HepG2 (cell line): ENCODE measurements around the gene NDUFB10. TPM values are rescaled to one million over a fixed set of nuclear protein-coding genes. Genes with fewer than 3 reads are reported as not detected.

ENCODE experiments used
- CTCF ChIP-seq: sonication (generic); formaldehyde crosslinking; IDR thresholded peaks from 2 replicates; pipeline ENCODE4 v1.5.0; 2020; ENCODE audit warnings: mild to moderate bottlenecking, missing genetic modification reagents, moderate library complexity
- EEA1 ChIP-seq: sonication (generic); formaldehyde crosslinking; IDR thresholded peaks from 2 replicates; pipeline ENCODE4 v1.5.1; 2020; ENCODE audit warnings: mild to moderate bottlenecking, missing genetic modification reagents, borderline replicate concordance
- ERF ChIP-seq: IDR thresholded peaks from 2 replicates; pipeline ENCODE4 v1.6.1; 2018; ENCODE audit warnings: missing biosample characterization, missing genetic modification reagents
- IRX3 ChIP-seq: sonication (generic); formaldehyde crosslinking; IDR thresholded peaks from 2 replicates; pipeline ENCODE4 v1.8.1; 2023; ENCODE audit warnings: mild to moderate bottlenecking, low read depth, missing genetic modification reagents, borderline replicate concordance
- KLF13 ChIP-seq: sonication (generic); formaldehyde crosslinking; IDR thresholded peaks from 2 replicates; pipeline ENCODE4 v1.4.0; 2020; ENCODE audit warnings: mild to moderate bottlenecking, missing genetic modification reagents
- MZF1 ChIP-seq: sonication (generic); formaldehyde crosslinking; IDR thresholded peaks from 2 replicates; pipeline ENCODE4 v1.8.1; 2023; ENCODE audit warnings: mild to moderate bottlenecking, missing genetic modification reagents, borderline replicate concordance
- NKX3-1 ChIP-seq: sonication (generic); formaldehyde crosslinking; IDR thresholded peaks from 2 replicates; pipeline ENCODE4 v1.5.0; 2020; ENCODE audit warnings: missing genetic modification reagents
- PRDM4 ChIP-seq: sonication (generic); formaldehyde crosslinking; IDR thresholded peaks from 2 replicates; pipeline ENCODE4 v1.9.0; 2021; ENCODE audit warnings: missing genetic modification reagents, borderline replicate concordance
- REL ChIP-seq: sonication (generic); formaldehyde crosslinking; conservative IDR thresholded peaks from 2 replicates; pipeline ENCODE4 v1.8.0; 2022; ENCODE audit warnings: mild to moderate bottlenecking, missing genetic modification reagents, moderate library complexity
- SATB2 ChIP-seq: sonication (generic); formaldehyde crosslinking; IDR thresholded peaks from 2 replicates; pipeline ENCODE4 v1.5.0; 2020; ENCODE audit warnings: missing genetic modification reagents
- ZHX2 ChIP-seq, 2 experiments: sonication (generic) in 1 of 2; formaldehyde crosslinking in 1 of 2; IDR thresholded peaks; 2 replicates each; pipeline versions ENCODE4 v1.6.1 to v1.9.0; 2014 to 2022; ENCODE audit warnings: antibody characterized with exemption in 1 of 2, borderline replicate concordance in 1 of 2, inconsistent platforms in 1 of 2, low read depth in 1 of 2, missing genetic modification reagents in 1 of 2
- ZMAT3 ChIP-seq: sonication (generic); formaldehyde crosslinking; conservative IDR thresholded peaks from 2 replicates; pipeline ENCODE4 v1.7.0; 2021; ENCODE audit warnings: missing genetic modification reagents
- ZMYM2 ChIP-seq: sonication (generic); formaldehyde crosslinking; IDR thresholded peaks from 2 replicates; pipeline ENCODE4 v1.8.0; 2022; ENCODE audit warnings: mild to moderate bottlenecking, missing genetic modification reagents
- ZNF138 ChIP-seq: sonication (generic); formaldehyde crosslinking; IDR thresholded peaks from 2 replicates; pipeline ENCODE4 v1.5.0; 2020; ENCODE audit warnings: mild to moderate bottlenecking, low read depth, missing genetic modification reagents
- ZNF274 ChIP-seq: sonication (generic); formaldehyde crosslinking; IDR thresholded peaks from 2 replicates; pipeline ENCODE4 v1.5.1; 2020; ENCODE audit warnings: mild to moderate bottlenecking, missing genetic modification reagents
- ZNF766 ChIP-seq: sonication (generic); formaldehyde crosslinking; IDR thresholded peaks from 2 replicates; pipeline ENCODE4 v1.5.0; 2020; ENCODE audit warnings: missing genetic modification reagents, borderline replicate concordance
- ZNF773 ChIP-seq: sonication (generic); formaldehyde crosslinking; IDR thresholded peaks from 2 replicates; pipeline ENCODE4 v1.4.0; 2020; ENCODE audit warnings: missing genetic modification reagents, borderline replicate concordance
- polyA plus RNA-seq, 8 experiments: library from polyadenylated mRNA; depleted of rRNA in 3 of 8; stranded (reverse) in 7 of 8; unstranded in 1 of 8; fragments of >200 nt; fragmentation: Illumina TruSeq in 4 of 8; extraction: Trizol in 4 of 8; gene quantifications; 2 replicates each; pipeline versions ENCODE4 v1.2.1 to v1.2.3, GENCODE V29; 2011 to 2016; ENCODE audit warnings: low read depth in 4 of 8, missing spikeins in 1 of 8, mixed read lengths in 1 of 8; ENCODE audit not compliant: insufficient read depth in 1 of 8
- total RNA-seq, 5 experiments: library from RNA; depleted of rRNA; stranded (reverse); fragments of >200 nt; fragmentation: Illumina TruSeq; extraction: Trizol; gene quantifications; 2 replicates each; pipeline ENCODE4 v1.2.3, GENCODE V29; 2016; ENCODE audit warnings: low read depth in 1 of 5

The NDUFB10 gene
- total and polyA plus RNA-seq, 2 of the 13 experiments (the other 11 are each of a cell fraction or from before 2014, with no cell fraction given), result 68.6 to 157 TPM

DNA sequence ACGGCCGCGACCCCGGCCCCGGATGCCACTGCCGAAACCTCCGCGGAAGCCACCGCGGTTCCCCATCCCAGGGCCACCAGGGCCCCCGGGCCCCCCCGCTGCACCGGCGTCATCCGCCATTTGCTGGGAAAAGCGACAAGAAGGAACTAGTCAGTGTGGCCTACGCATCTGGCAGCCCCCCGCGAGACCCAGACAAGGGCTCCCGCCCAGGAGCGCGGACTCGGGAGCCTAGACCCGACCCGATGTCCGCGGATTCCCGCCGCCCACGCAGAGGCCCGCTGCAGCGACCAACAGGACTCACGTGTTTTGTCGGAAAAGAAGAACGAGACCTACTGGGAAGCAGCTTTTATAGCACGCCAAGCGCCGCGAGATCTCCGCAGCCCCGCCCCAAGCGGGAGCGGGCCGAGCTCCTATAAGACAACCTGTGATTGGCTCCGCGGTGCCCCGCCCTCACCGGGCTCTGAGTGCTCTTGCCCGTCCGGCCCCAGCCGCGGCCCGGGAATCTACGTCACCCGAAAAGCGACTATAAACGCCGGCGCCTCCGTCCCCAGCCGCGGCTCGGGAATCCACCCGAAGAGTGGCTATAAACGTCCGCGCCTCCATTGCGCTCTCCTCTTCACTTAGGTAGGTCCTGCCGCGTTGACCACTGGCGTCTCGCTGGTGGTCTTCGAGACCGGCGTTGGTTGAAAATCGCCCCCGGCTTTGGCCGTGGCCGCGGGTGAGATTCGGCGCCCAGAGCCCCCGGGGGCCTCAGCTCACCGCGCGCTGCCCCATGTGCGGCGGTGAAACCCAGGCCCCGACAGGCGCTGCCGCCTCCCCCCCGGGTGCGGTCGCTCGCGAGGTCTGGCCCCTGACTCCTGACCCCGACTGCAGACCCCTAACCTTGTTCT lies 5.4 kb downstream of the NDUFB10 start, which contains the start of gene RPS2 (continued):
- TF ChIP-seq EEA1 (CRISPR knock-in tag), result no peak
- peak; percentile 34; the same call in 1 of the 2 replicates for TF ChIP-seq PRDM4 (CRISPR knock-in tag)
- TF ChIP-seq NKX3-1 (CRISPR knock-in tag), result peak; percentile 93
- no peak for TF ChIP-seq ZHX2 (IDR thresholded peaks at IDR 0.05; ENCODE audit: low read depth)
- TF ChIP-seq ZHX2 (CRISPR knock-in tag; IDR thresholded peaks at IDR 0.05; ENCODE audit: borderline replicate concordance), result peak; percentile 86; the same call in 1 of the 2 replicates
- no peak for TF ChIP-seq REL (CRISPR knock-in tag)
- TF ChIP-seq ZMYM2 (CRISPR knock-in tag), result no peak
- TF ChIP-seq ZNF274 (CRISPR knock-in tag), result 0 out of 2 replicates have a peak, but pooled peaks have one; percentile 49
- peak; percentile 78; the same call in 1 of the 2 replicates for TF ChIP-seq ZNF773 (CRISPR knock-in tag)
- 0 out of 2 replicates have a peak, but pooled peaks have one; percentile 75 for TF ChIP-seq SATB2 (CRISPR knock-in tag)
- TF ChIP-seq KLF13 (CRISPR knock-in tag), result no peak
- TF ChIP-seq CTCF (CRISPR knock-in tag), result peak; percentile 2; the same call in 1 of the 2 replicates
- peak; percentile 74 for TF ChIP-seq ZNF138
- 0 out of 2 replicates have a peak, but pooled peaks have one; percentile 1 for TF ChIP-seq IRX3 (CRISPR knock-in tag)
- TF ChIP-seq ERF (CRISPR knock-in tag), result peak; percentile 59; the same call in 1 of the 2 replicates
- TF ChIP-seq MZF1 (CRISPR knock-in tag), result peak; percentile 57; the same call in 1 of the 2 replicates
- TF ChIP-seq ZMAT3 (CRISPR knock-in tag), result peak; percentile 65; the same call in 1 of the 2 replicates
- TF ChIP-seq ZNF766 (CRISPR knock-in tag), result peak; percentile 53; the same call in 1 of the 2 replicates
